CMK (cell line): Measurements from ENCODE around the gene BAZ2B.
"Not testable (repeated sequence)": the region's sequence is repeated elsewhere in the genome, so short reads cannot be mapped to it uniquely, and the experiment has no call there.

Experiments
- DNase-seq: peaks from one replicate; pipeline ENCODE4 v3.0.0-alpha.2; 2010; ENCODE audit warnings: low read depth

BAZ2B gene

GRCh38 chr2:159616286-159616701 lies at the start of gene BAZ2B:
BAZ2B (minus strand) TSS chr2:159616548; CDS start chr2:159478719, 137,829 bp downstream.
- no peak for DNase-seq

GRCh38 chr2:159661286-159661685 lies 44.9 kb upstream of the BAZ2B start:
- no peak for DNase-seq

GRCh38 chr2:159658881-159659873 lies 42.8 kb upstream of the BAZ2B start:
- DNase-seq = no peak

- no peak for DNase-seq
Observed at GRCh38 chr2:159653962-159654361, 37.6 kb upstream of the BAZ2B start.

GRCh38 chr2:159651884-159652283 lies 35.5 kb upstream of the BAZ2B start:
- DNase-seq = no peak

GRCh38 chr2:159650574-159650973 lies 34.2 kb upstream of the BAZ2B start:
- no peak for DNase-seq

- DNase-seq = no peak
Observed at GRCh38 chr2:159648643-159649042, 32.3 kb upstream of the BAZ2B start.

- DNase-seq = no peak
Observed at GRCh38 chr2:159647667-159648066, 31.3 kb upstream of the BAZ2B start.

- DNase-seq = no peak
Observed at GRCh38 chr2:159640176-159640575, 23.8 kb upstream of the BAZ2B start.

GRCh38 chr2:159639712-159640111 lies 23.4 kb upstream of the BAZ2B start:
- no peak for DNase-seq

GRCh38 chr2:159639071-159639470 lies 22.7 kb upstream of the BAZ2B start:
- DNase-seq = no peak

- DNase-seq = no peak
Observed at GRCh38 chr2:159637988-159638501, 21.7 kb upstream of the BAZ2B start.

- DNase-seq = no peak
Observed at GRCh38 chr2:159637240-159637639, 20.9 kb upstream of the BAZ2B start.

GRCh38 chr2:159635006-159635789 lies 18.9 kb upstream of the BAZ2B start:
- DNase-seq = no peak

GRCh38 chr2:159633219-159633618 lies 16.9 kb upstream of the BAZ2B start:
- DNase-seq = no peak

- DNase-seq = not testable (repeated sequence)
Observed at GRCh38 chr2:159625628-159626027, 9.3 kb upstream of the BAZ2B start.

GRCh38 chr2:159623436-159623835 lies 7.1 kb upstream of the BAZ2B start:
- DNase-seq = no peak

- no peak for DNase-seq
Observed at GRCh38 chr2:159622966-159623365, 6.6 kb upstream of the BAZ2B start.

GRCh38 chr2:159620796-159621195 lies 4.4 kb upstream of the BAZ2B start:
- no peak for DNase-seq

GRCh38 chr2:159617646-159618045 lies 1.3 kb upstream of the BAZ2B start:
- no peak for DNase-seq

GRCh38 chr2:159617100-159617499 lies 752 bp upstream of the BAZ2B start:
- DNase-seq = no peak
